HG03060 (cell line): ENCODE data around the gene SLC6A15.

Experiments used
- ATAC-seq: cut with Tn5 transposase; IDR thresholded peaks from one replicate; pipeline ENCODE4 v1.9.1; 2021; ENCODE audit warnings: low read depth, moderate number of reproducible peaks; ENCODE audit not compliant: unreplicated experiment

Gene SLC6A15

GRCh38 chr12:84810611-84811010, 102.0 kb downstream of the SLC6A15 start:
- no peak for ATAC-seq
